Body of pancreas (tissue), 4 donors: Measurements from ENCODE around the gene FBXL7. TPM values are rescaled to one million over a fixed set of nuclear protein-coding genes. Genes with fewer than 3 reads are reported as not detected.

ENCODE experiments used
- ATAC-seq: fragments of 150-250 bp; one replicate; pipeline ENCODE4 v1.9.1; 2016
- DNase-seq, 4 donors: peaks; one replicate each; pipeline ENCODE4 v3.0.0-alpha.2; 2019
- H3K27ac ChIP-seq, 4 donors: fragments of 200-600 bp; sonication (generic); 1 replicate in 3 of 4; 2 replicates in 1 of 4; pipeline versions ENCODE4 v1.5.1 to v1.6.1; 2016 to 2019; ENCODE audit warnings: mild to moderate bottlenecking in 1 of 4, mixed read lengths in 1 of 4, moderate library complexity in 1 of 4
- H3K27me3 ChIP-seq, 2 donors: fragments of 200-600 bp; sonication (generic); one replicate each; pipeline ENCODE4 v1.6.0; 2016; ENCODE audit warnings: mild to moderate bottlenecking in 1 of 2
- H3K36me3 ChIP-seq, 2 donors: fragments of 200-600 bp; sonication (generic); replicated peaks in 1 of 2; 2 replicates each; pipeline ENCODE4 v1.5.1; 2016; ENCODE audit warnings: low read depth in 2 of 2; ENCODE audit not compliant: insufficient read depth in 1 of 2
- H3K4me1 ChIP-seq: fragments of 200-600 bp; sonication (generic); one replicate; pipeline ENCODE4 v1.6.0; 2016
- H3K4me3 ChIP-seq, 2 donors: fragments of 200-600 bp; sonication (generic); 1 replicate in 1 of 2; 2 replicates in 1 of 2; pipeline ENCODE4 v1.5.1; 2016 to 2019
- H3K9me3 ChIP-seq, 3 donors: fragments of 200-600 bp; sonication (generic); 1 replicate in 2 of 3; 2 replicates in 1 of 3; pipeline ENCODE4 v1.5.1; 2016
- CTCF ChIP-seq, 7 experiments: fragments of 450-650 bp in 4 of 7; fragments of 200-600 bp in 3 of 7; sonication (generic) in 3 of 7; IDR thresholded peaks; one replicate each; pipeline ENCODE4 v1.5.1; 2016 to 2019; ENCODE audit warnings: antibody characterized with exemption in 7 of 7
- POLR2A ChIP-seq, 3 donors: fragments of 450-650 bp; IDR thresholded peaks; one replicate each; pipeline ENCODE4 v1.6.1; 2016; ENCODE audit warnings: antibody characterized with exemption in 3 of 3, mild to moderate bottlenecking in 2 of 3
- WGBS, 2 donors: methylation state at CpG; one replicate each; pipeline ENCODE4 v1.1.5; 2017; 5-methylcytosine and 5-hydroxymethylcytosine counted together
- intact Hi-C: fragments of 100-400 bp; cut with DNase I; formaldehyde crosslinking; loops from one replicate; pipeline ENCODE4 v1.15.1; 2023
- total RNA-seq, 2 donors: library from RNA; depleted of rRNA; stranded (reverse); fragments of >200 nt; gene quantifications; one replicate each; pipeline ENCODE4 v1.1.0, GENCODE V29; 2016

FBXL7 gene
- total RNA-seq, 2 donors from 2014 or later = 3.1 to 4.0 TPM

- Histone ChIP-seq H3K36me3 (no peaks in the 10 kb centered on the region), H3K9me3 (no peaks in the 10 kb centered on the region), H3K27ac (no peak overlapping the region), H3K4me3 (no peak overlapping the region), H3K27me3 (no peaks in the 10 kb centered on the region), H3K4me1 (no peaks in the 10 kb centered on the region)
- TF ChIP-seq POLR2A (IDR thresholded peaks at IDR 0.05) (no peak), CTCF (IDR thresholded peaks at IDR 0.05) (no peak)
- ATAC-seq (no peak), DNase-seq (no peak)
- intact Hi-C loops = no loop called here
- WGBS, 2 donors = 51 to 52% methylated on average over 2 of the region's 2 CpGs
Observed at GRCh38 chr5:15774632-15775031, 274.7 kb downstream of the FBXL7 start.

GRCh38 chr5:15776346-15776745 is 276.4 kb downstream of the FBXL7 start:
- Histone ChIP-seq H3K9me3 (no peaks in the 10 kb centered on the region), H3K4me1 (no peaks in the 10 kb centered on the region), H3K27me3 (no peaks in the 10 kb centered on the region), H3K27ac (no peak overlapping the region), H3K36me3 (no peaks in the 10 kb centered on the region), H3K4me3 (no peak overlapping the region)
- TF ChIP-seq POLR2A (IDR thresholded peaks at IDR 0.05) (no peak), CTCF (IDR thresholded peaks at IDR 0.05) (no peak)
- WGBS, 2 donors = 68 to 71% methylated on average over 2 of the region's 2 CpGs
- DNase-seq (no peak), ATAC-seq (no peak)
- intact Hi-C loops = no loop called here

- Histone ChIP-seq H3K4me3 (no peak overlapping the region), H3K27me3 (no peaks in the 10 kb centered on the region), H3K27ac (no peak overlapping the region), H3K4me1 (no peaks in the 10 kb centered on the region), H3K9me3 (no peaks in the 10 kb centered on the region), H3K36me3 (no peaks in the 10 kb centered on the region)
- ATAC-seq (no peak), DNase-seq (no peak)
- intact Hi-C loops = no loop called here
- TF ChIP-seq POLR2A (IDR thresholded peaks at IDR 0.05) = no peak
- no peak for TF ChIP-seq CTCF (IDR thresholded peaks at IDR 0.05)
Observed at GRCh38 chr5:15783734-15784133, 283.8 kb downstream of the FBXL7 start.

GRCh38 chr5:15785531-15785981 is 285.6 kb downstream of the FBXL7 start:
- H3K4me1 ChIP-seq = no peaks in the 10 kb centered on the region
- 57 to 58% methylated on average over 5 of the region's 5 CpGs for WGBS, 2 donors
- H3K36me3 ChIP-seq = no peaks in the 10 kb centered on the region
- TF ChIP-seq POLR2A (IDR thresholded peaks at IDR 0.05) (no peak), CTCF (IDR thresholded peaks at IDR 0.05) (no peak)
- no peaks in the 10 kb centered on the region for H3K9me3 ChIP-seq
- no peak overlapping the region for H3K27ac ChIP-seq
- ATAC-seq (no peak), DNase-seq (no peak)
- no peak overlapping the region for H3K4me3 ChIP-seq
- no peaks in the 10 kb centered on the region for H3K27me3 ChIP-seq
- intact Hi-C loops = no loop called here

GRCh38 chr5:15786326-15786725 is 286.3 kb downstream of the FBXL7 start:
- TF ChIP-seq CTCF (IDR thresholded peaks at IDR 0.05) (no peak), POLR2A (IDR thresholded peaks at IDR 0.05) (no peak)
- Histone ChIP-seq H3K36me3 (no peaks in the 10 kb centered on the region), H3K9me3 (no peaks in the 10 kb centered on the region), H3K27me3 (no peaks in the 10 kb centered on the region), H3K27ac (no peak overlapping the region), H3K4me3 (no peak overlapping the region), H3K4me1 (no peaks in the 10 kb centered on the region)
- ATAC-seq (no peak), DNase-seq (no peak)
- intact Hi-C loops = no loop called here
